NB4 (cell line): ENCODE measurements around the gene PARD6B.
"Not testable (repeated sequence)": the region's sequence is repeated elsewhere in the genome, so short reads cannot be mapped to it uniquely, and the experiment has no call there.

Experiments
- DNase-seq: peaks from one replicate; pipeline ENCODE4 v3.0.0; 2010; ENCODE audit warnings: low read depth
- H3K4me3 ChIP-seq: one replicate; pipeline ENCODE4 v1.5.1; 2011; ENCODE audit warnings: mild to moderate bottlenecking, low read depth, low read length, moderate library complexity
- CTCF ChIP-seq: IDR thresholded peaks from one replicate; pipeline ENCODE4 v1.5.1; 2012; ENCODE audit warnings: low read depth, low read length
- MAX ChIP-seq: IDR thresholded peaks from 2 replicates; pipeline ENCODE4 v1.6.1; 2011; ENCODE audit warnings: low read depth, low read length
- MYC ChIP-seq: IDR thresholded peaks from 2 replicates; pipeline ENCODE4 v1.6.1; 2011; ENCODE audit warnings: low read depth, low read length
- POLR2A ChIP-seq: IDR thresholded peaks from 2 replicates; pipeline ENCODE4 v1.6.1; 2011; ENCODE audit warnings: mild to moderate bottlenecking; ENCODE audit not compliant: insufficient read length; ENCODE audit errors: extremely low read depth

The PARD6B gene

GRCh38 chr20:50789968-50790650 lies 58.7 kb downstream of the PARD6B start:
- no peak overlapping the region for H3K4me3 ChIP-seq
- DNase-seq, result no peak
- TF ChIP-seq CTCF, result no peak
- TF ChIP-seq MAX, result no peak

GRCh38 chr20:50790651-50791277 lies 59.4 kb downstream of the PARD6B start:
- TF ChIP-seq POLR2A, result peak; percentile 76
- peak; percentile 82 for TF ChIP-seq CTCF
- TF ChIP-seq MYC, result peak; percentile 72; the same call in 1 of the 2 replicates
- peak; percentile 72 for TF ChIP-seq MAX
- peak; percentile 94 for DNase-seq
- H3K4me3 ChIP-seq, result no peak overlapping the region

GRCh38 chr20:50792708-50793574 lies 61.6 kb downstream of the PARD6B start:
- no peak for DNase-seq
- TF ChIP-seq MYC (no peak), CTCF (no peak), POLR2A (no peak), MAX (no peak)
- H3K4me3 ChIP-seq, result no peak overlapping the region

GRCh38 chr20:50793575-50794016 lies 62.2 kb downstream of the PARD6B start:
- TF ChIP-seq CTCF, result peak; percentile 32
- DNase-seq, result peak; percentile 43
- not testable (repeated sequence) for H3K4me3 ChIP-seq

- TF ChIP-seq MAX, result no peak
- TF ChIP-seq POLR2A, result no peak
- TF ChIP-seq CTCF, result no peak
- no peak for TF ChIP-seq MYC
- DNase-seq, result peak; percentile 45
- H3K4me3 ChIP-seq, result peak overlapping the region; percentile 34
These were observed 62.9 kb downstream of the PARD6B start for GRCh38 chr20:50794181-50794845.
